GM21723 (cell line): ENCODE data around the gene IPMK.

Experiments used
- ATAC-seq: cut with Tn5 transposase; IDR thresholded peaks from one replicate; pipeline ENCODE4 v1.9.1; 2021; ENCODE audit warnings: mild to moderate bottlenecking, moderate library complexity; ENCODE audit not compliant: unreplicated experiment

Gene IPMK

GRCh38 chr10:58267713-58268453 lies at the start of gene IPMK:
Gene IPMK, minus strand, starts transcription at chr10:58267894. Its CDS starts 283 bp downstream, at chr10:58267611.
- ATAC-seq: peak; percentile 56

GRCh38 chr10:58316874-58317273 lies 49.2 kb upstream of the IPMK start:
- ATAC-seq: no peak

DNA sequence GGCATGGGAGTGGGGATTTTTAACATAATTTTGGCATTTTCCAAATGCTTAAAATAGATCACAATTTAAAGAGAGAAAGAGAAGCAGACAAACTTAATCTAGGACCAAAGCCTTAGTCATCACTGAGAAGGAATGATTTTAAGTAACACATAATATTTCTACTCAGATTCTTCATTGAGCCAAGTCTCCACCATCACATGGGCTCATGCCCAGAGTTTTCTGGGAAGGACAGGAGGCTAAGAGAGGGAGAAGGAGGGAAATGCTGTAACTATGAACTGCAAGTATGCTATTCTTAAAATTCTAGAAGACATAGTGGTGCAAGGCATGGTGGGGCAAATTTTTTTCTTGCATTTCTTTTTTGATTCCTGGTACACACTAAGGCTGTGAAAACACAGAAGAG lies 43.3 kb upstream of the IPMK start:
- ATAC-seq: no peak

DNA sequence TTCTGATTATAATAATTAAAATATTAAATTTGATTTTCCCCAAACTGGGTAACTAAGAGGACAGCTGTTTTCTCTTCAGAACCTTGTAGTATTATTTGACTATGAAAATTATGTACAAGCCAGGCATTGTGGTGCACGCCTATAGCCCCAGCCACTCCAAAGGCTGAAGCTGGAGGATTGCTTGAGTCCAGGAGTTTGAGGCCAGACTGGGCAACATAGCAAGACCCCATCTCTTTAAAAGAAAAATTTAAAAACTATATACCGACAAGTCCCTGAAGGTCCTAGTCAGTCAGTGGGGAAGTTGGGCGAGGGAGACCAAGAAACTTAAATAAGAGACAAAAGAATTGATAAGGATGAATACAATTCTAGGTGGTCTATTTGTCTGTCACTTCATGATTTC lies 40.0 kb upstream of the IPMK start:
- no peak for ATAC-seq

GRCh38 chr10:58305821-58306220 lies 38.1 kb upstream of the IPMK start:
- no peak for ATAC-seq

DNA sequence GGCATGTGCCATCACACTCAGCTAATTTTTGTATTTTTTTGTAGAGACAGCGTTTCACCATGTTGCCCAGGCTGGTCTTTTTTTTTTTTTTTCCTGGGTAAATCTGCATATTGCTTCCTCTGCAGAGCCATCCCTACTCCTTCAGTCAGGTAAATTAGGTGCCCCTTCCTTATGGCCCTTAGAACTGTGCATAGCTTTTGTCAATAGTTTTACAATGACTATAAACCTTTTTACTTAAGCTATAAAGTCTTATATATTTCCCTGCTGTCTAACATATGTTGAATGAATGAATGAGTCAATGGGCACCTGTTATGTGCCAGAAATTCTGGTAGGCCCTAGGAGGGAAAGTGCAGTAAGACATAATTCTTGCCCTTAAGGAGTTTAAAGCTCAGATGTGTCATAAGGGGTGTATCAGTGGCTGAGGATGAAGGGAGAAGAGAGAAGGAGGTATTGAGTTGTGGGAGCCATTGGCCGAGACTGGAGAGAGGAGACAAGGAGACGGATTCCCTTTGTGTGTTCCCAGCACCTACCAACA lies 36.5 kb upstream of the IPMK start:
- ATAC-seq: no peak

GRCh38 chr10:58302254-58302653 lies 34.6 kb upstream of the IPMK start:
- no peak for ATAC-seq

DNA sequence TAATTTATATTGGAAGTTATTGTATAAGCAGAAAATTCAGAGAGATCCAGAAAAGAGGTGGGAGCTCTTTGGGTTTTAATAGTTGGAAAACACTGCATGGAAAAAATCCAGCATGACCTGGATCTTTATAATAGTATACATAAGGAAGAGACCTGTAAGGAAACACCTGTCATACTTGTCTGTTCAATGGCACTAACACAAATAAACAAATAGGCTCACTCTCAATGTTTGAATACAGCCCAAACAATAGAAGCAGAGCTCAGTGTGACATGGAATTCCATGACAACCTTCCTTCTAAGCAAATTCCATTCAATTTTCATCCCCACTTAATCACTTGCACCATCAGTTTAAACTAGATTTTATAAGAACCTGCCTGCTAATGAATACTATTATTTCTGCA lies 33.0 kb upstream of the IPMK start:
- no peak for ATAC-seq

DNA sequence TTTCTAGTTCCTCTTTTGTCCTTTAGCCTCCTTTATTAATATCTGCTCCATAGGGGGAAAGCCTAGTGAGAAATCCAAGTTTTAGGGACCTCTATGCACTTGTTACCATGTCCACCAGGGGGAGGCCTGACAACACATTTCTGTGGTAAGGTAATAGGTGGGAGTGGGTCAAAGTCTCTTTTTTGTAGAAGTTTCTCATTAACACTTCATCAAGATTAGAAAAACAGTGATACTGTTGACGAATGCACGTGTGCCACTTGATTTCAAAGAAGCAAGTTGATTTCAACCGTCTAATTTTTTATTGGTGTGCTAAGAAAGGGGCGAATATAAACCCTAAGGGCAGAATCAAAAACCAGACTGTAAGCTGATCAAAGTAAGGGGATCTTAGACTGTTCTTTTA lies 31.9 kb upstream of the IPMK start:
- peak; percentile 97 for ATAC-seq

- ATAC-seq: no peak
Observed at GRCh38 chr10:58293989-58294388, 26.3 kb upstream of the IPMK start.

- ATAC-seq: peak; percentile 87
Observed at GRCh38 chr10:58291538-58292174, 24.0 kb upstream of the IPMK start.

DNA sequence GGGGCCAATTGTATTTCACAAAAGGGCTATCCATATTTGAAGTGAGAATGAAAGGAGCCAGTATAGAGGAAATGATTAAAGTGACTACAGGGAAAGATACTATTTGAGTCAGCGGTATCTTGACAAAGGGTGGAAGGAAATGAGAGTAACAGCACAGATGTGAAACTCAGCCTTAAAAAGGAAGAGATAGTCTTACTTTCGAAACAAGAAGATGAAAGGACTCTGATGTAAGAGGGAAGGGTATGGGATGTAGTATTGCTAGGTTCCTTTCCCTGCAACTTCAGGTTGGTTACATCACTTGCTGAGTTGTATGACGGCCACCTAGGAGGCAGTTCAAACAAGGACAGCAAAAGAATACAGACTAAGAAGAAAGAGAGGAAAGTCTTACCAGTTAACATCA lies 14.9 kb upstream of the IPMK start:
- ATAC-seq: peak; percentile 97

- no peak for ATAC-seq
Observed at GRCh38 chr10:58281092-58281752, 13.5 kb upstream of the IPMK start.

- ATAC-seq: no peak
Observed at GRCh38 chr10:58280477-58280876, 12.8 kb upstream of the IPMK start.

- ATAC-seq: no peak
Observed at GRCh38 chr10:58278962-58279307, 11.2 kb upstream of the IPMK start.

DNA sequence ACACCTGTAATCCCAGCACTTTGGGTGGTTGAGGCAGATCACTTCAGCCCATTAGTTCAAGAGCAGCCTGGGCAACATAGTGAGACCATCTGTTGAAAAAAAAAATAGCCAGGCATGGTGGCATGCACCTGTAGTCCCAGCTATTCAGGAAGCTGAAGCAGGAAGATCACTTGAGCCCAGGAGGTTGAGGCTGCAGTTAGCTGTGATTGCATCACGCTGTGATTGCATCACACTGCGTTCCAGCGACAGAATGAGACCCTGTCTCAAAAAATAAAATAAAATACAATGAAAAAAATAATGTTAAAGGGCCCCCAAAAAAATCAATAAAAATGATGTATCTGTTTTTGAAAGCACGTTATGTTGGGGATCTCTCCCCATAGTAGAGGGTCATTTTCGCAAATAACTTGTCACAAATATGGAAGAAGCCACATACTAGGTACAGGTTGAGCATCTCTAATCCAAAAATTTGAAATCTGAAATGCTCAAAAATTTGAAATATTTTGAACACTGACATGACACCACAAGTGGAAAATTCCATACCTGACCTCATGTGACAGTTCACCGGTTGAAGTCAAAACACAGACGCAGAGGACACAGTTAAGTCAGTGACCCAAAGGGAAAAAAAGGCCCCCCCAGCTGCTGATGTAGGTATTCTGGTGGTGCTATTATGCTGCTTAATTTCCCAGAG lies 10.7 kb upstream of the IPMK start:
- ATAC-seq: no peak

DNA sequence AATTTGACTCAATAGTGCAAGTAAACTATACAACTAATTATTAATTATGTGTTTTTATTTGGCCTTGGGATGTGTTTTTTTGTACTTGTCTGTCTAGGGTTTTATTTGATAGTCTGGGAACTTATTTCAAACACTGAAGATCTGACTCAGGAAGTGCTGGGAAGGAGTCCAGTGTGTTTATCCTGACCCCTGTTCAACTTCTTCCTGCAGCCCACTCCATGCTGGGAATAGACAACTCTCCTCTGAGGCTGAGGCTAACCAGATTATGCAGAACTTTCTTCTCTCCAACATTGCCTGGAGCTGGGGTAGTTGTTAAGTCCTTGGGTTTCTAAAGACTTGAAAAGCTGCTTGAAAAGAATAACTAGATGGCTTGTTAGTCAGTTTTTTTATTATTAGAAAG lies 8.2 kb upstream of the IPMK start:
- no peak for ATAC-seq

DNA sequence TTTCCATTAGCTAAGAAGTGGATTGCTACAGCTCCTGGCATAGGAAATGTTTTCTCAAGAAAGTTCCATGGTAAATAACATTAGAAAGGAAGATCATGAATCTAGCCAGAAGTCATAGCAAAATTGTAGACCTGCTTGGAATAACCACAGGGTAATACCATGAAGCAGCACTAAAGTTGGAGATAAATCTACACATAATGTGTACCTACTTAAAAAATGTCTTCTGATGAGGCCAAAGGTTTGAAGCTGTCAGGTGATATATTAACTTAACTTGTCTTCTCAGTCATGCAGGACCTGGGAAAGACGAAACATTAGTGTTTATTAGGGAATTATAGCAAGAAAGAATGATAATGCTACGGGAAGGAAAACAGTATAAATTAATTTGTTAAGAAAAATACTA lies 7.6 kb upstream of the IPMK start:
- no peak for ATAC-seq

GRCh38 chr10:58269782-58270290 lies 2.1 kb upstream of the IPMK start:
- no peak for ATAC-seq

DNA sequence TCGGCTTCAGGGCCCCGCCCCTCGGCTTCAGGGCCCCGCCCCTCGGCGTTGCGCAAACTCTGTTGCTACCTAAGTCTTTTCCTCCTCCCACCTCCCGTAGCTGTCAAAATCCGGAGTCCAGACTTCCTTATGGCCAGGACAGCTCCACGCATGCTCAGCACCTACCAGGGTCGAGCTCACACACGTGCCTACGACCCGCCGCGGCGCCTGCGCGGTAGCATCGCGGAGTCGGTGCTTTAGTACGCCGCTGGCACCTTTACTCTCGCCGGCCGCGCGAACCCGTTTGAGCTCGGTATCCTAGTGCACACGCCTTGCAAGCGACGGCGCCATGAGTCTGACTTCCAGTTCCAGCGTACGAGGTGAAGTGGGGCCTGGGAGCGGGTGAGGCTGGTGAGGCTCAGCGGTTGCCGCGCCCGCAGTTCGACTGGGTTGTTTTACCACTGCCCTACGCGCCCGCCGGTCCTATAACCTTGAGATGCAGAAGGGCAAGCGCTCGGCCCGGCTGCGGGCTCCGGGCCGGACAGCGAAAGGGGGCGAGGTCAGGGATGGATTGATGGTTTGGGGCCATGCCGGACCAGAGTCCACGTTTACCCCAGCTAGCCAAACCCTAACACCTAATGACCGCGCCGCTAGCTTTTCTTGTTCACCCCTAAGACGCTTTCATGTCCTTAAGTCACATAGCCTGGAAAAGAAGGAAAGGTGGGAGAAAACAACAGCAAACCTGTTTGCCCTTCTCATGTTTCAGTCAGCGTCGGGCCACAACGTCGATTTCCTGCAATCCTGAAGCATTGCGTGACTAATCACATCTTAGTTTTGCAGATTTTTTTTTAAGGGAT lies 1.5 kb upstream of the IPMK start, which contains the start of gene CISD1:
Gene CISD1 (plus strand): TSS at position 217 of the 836 bp plus-strand sequence. CDS start 112 bp downstream, at position 329.
- ATAC-seq: peak; percentile 64
